Jurkat, Clone E6-1 (cell line): Measurements from ENCODE around the gene SS18L1.

Experiments used
- DNase-seq: peaks from one replicate; pipeline ENCODE4 v3.0.0-alpha.2; 2011; ENCODE audit warnings: low read depth, low spot score
- H3K4me3 ChIP-seq: 2 replicates; pipeline ENCODE4 v1.5.1; 2011; ENCODE audit warnings: mild to moderate bottlenecking, low read length, control low read depth, moderate library complexity

SS18L1 gene

GRCh38 chr20:62201173-62202082 lies 57.9 kb downstream of the SS18L1 start:
- peak; percentile 60 for DNase-seq
- H3K4me3 ChIP-seq: no peak overlapping the region

GRCh38 chr20:62202083-62202395 lies 58.5 kb downstream of the SS18L1 start:
- DNase-seq: no peak
- no peak overlapping the region for H3K4me3 ChIP-seq

GRCh38 chr20:62202676-62203377 lies 59.3 kb downstream of the SS18L1 start:
- no peak for DNase-seq
- no peak overlapping the region for H3K4me3 ChIP-seq

GRCh38 chr20:62203378-62204030 lies 59.9 kb downstream of the SS18L1 start:
- no peak for DNase-seq
- no peak overlapping the region for H3K4me3 ChIP-seq

GRCh38 chr20:62205618-62206387 lies 62.2 kb downstream of the SS18L1 start:
- no peak overlapping the region for H3K4me3 ChIP-seq
- no peak for DNase-seq

DNA sequence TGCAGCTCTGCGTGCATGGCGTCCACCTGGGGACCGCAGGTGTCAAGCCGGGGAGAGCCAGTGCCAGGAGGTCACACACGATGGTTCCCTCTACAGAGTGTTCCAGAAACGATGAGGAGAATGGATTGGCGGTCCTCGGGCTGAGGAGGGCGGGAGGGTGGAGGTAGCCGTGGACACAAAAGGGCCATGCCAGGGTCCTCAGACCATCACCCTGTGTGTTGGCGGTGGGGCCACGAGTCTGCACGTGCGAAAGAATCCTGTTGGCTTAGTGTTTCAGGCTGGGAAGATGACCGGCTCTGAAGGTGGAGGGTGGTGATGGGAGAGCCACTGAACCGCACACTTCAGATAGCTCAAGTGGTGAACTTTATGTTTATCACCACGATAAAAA lies 62.8 kb downstream of the SS18L1 start:
- no peak for DNase-seq
- H3K4me3 ChIP-seq: no peak overlapping the region

- DNase-seq: no peak
- H3K4me3 ChIP-seq: no peak overlapping the region
These were observed 64.7 kb downstream of the SS18L1 start for GRCh38 chr20:62208061-62208794.

DNA sequence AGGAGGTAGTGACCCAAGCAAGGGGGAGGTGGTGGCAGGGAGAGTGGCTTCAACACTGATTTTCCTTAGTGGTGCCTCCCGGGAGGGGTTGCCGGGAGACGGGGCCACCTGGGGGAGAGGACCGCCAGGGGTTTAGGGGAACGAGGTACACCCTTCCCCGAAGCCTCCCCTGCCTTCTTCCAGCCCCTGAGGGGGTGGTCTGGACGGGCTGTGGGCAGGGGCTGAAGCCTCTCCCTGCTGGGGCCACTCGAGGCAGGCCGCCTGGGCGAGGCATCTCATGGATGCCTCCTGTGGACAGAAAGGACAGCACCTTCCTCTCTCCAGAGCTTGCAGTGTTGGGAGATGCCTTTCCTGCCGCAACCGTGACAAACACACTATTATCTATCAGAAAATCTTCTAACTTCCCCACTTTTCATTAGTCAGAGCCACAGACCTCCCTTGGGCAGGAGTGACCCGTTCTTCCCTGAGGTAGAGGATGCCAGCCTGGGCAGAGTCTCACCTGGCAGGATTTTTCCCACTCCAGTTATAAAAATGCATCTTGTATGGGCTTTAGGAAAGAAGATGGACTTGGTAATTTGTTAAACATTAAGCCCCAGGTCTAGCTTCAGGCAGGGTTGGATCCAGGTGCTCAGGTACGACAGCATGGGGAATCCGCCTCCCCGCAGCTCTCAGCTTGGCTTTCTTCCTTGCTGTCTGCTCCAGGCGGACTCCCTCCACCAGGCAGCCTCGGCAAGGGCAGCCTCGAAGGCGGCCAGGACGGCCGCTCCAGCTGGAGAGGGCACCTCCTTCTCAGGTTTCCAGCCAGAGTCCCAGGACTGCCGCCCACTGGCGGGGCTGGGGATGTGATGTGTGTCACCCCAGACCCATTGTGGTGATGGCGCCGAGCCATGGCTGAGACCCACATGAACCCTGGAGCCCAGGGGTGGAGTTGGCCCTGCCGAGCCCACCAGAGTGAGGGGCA lies 65.5 kb downstream of the SS18L1 start:
- DNase-seq: no peak
- H3K4me3 ChIP-seq: no peak overlapping the region

DNA sequence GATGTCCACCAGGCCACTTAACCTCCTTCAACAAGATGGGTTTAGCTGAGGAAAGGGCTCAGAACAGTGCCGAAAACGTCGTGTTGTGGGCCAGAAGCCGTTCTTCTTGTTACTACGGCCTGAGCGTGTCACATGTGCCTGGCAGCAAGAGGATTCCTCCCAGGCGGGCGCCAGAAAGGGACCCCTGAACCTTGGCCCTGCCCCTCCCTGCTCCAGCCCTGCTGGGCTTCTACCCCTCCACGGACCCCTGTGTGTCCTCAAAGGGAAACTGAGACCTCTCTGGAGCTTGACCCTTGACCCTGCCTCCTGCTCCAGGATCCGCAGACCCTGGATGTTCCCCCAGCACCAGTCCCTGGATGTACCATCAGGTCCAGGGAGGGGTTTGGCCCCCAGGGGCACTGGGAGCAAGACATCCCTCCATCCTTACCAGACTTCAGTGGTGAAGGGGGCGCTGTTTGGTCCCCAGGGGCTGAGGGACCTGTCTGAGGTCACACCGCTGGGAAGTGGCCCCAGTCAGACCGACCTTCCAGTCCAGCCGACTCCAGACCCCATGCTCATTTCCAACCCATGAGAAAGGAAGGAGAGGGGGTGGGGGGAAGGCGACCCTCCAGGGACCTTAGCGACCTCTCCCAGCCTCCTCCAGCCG lies 66.4 kb downstream of the SS18L1 start:
- DNase-seq: no peak

GRCh38 chr20:62210496-62210855 lies 66.9 kb downstream of the SS18L1 start:
- DNase-seq: no peak

More for the DNA sequence above, 66.4 kb downstream of the SS18L1 start:
- no peak overlapping the region for H3K4me3 ChIP-seq

GRCh38 chr20:62211216-62211615 lies 67.6 kb downstream of the SS18L1 start:
- DNase-seq: no peak
- H3K4me3 ChIP-seq: no peak overlapping the region

More at GRCh38 chr20:62210496-62210855, 66.9 kb downstream of the SS18L1 start:
- no peak overlapping the region for H3K4me3 ChIP-seq

GRCh38 chr20:62211769-62212288 lies 68.3 kb downstream of the SS18L1 start:
- DNase-seq: no peak
- H3K4me3 ChIP-seq: no peak overlapping the region

DNA sequence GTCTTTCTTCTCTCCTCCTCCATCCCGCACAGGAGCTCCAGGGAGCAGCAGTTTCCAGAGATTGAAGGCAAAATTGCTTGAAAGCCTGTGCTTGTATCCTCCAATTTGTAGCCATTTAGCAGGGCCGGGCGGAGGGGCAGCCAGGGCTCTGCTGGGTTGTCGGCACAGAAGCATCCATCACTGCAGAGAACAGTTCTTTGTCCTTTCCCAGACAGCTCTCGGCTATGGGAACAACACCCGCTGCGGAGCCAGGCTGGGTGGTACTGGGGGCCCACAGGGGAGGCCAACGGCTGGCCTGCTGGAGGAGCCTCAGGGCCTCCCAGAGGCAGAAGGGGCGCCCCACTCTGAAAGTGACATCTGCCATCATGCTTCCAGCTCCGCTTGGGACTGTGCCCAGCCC lies 68.7 kb downstream of the SS18L1 start:
- no peak for DNase-seq
- H3K4me3 ChIP-seq: no peak overlapping the region

DNA sequence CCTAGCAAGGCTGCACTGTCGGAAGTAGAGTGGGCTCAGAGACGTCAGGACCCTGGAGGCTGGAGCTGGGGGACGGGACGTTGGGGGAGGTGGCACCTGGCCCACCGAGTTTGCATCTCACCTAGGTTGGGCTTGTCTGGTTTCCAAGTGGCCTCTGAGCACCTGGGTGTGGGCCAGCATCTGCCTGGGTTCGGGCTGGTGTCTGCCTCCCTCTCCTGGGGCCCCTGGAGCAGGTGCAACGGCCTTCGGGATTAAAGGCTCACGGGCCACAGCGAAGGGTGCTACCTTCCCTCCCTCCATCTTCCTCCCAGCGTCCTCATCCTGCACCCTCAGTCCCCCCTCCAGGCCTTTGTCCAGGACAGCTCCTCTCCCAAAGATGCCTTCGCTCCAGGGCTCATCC lies 70.5 kb downstream of the SS18L1 start:
- H3K4me3 ChIP-seq: no peak overlapping the region
- DNase-seq: no peak

DNA sequence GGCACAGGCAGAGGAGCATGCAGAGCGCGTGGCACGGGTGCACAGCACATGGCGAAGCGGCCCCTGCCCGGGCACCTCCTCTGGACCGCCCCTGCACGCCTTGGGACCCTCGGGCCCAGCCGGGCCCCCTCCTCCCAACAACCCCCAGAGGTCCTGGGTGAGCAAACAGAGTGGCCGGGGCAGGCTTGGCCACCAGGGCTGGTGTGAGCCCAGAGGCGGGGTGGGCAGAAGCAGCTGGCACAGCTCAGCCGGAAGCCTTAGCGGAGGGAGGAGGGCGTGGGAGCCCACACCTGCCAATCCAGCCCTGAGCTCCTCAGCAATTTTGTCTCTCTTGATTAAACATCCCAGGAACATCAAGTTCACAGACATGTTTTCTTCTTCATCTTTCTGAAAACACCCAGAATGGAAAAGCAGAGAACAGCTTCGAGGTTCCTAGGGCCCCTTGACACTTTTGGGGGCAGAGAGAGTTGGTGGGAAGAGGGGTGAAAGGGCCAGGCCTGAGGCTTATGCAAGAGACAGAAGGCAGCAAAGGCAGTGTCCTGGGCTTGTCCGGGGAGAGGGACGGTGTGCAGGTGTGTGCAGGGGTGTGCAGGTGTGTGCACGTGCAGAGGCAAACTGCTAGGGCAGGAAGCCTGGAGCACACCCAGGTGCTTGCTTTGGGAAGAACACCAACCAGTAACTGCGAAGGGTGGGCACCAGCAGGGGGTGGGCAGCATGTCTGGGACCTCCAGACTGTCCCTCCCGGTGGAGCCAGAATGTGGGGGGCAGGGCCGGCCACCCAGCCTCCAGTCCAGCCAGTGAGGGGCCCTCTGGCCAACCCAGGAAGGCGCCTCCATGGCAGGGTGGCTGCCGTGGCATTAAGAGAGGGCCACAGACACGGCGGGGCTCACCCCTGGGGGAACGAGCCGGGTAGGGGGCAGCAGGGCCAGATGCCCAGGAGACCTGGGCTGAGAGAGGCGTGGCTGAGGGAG lies 71.7 kb downstream of the SS18L1 start:
- no peak overlapping the region for H3K4me3 ChIP-seq
- DNase-seq: no peak
